Measurements from ENCODE around the gene C2CD2L. TPM values are rescaled to one million over a fixed set of nuclear protein-coding genes. Genes with fewer than 3 reads are reported as not detected.

Gene C2CD2L
- total and polyA plus RNA-seq, 2 of the 13 experiments (the other 11 are each of a cell fraction or from before 2014, with no cell fraction given) = 3.7 to 5.5 TPM

GRCh38 chr11:119095066-119095880 lies 11.9 kb upstream of the C2CD2L start (continued):
- TF ChIP-seq YEATS2 (CRISPR knock-in tag; IDR thresholded peaks at IDR 0.05; ENCODE audit: borderline replicate concordance) (peak; percentile 68), HDAC6 (IDR thresholded peaks at IDR 0.05; ENCODE audit: low read depth, low read length) (no peak), CTCF (CRISPR knock-in tag; IDR thresholded peaks at IDR 0.05) (peak; percentile 44), PAWR (CRISPR knock-in tag; IDR thresholded peaks at IDR 0.05; ENCODE audit: borderline replicate concordance) (peak; percentile 46; the same call in 1 of the 2 replicates), ATAD3A (CRISPR knock-in tag; IDR thresholded peaks at IDR 0.05) (no peak), SP140L (CRISPR knock-in tag; IDR thresholded peaks at IDR 0.05; ENCODE audit: borderline replicate concordance) (peak; percentile 38; the same call in 1 of the 2 replicates), ARNTL (CRISPR knock-in tag; IDR thresholded peaks at IDR 0.05) (0 out of 2 replicates have a peak, but pooled peaks have one; percentile 27), ARID2 (CRISPR knock-in tag; IDR thresholded peaks at IDR 0.05; ENCODE audit: borderline replicate concordance) (peak; percentile 95), ATF7-NPFF (CRISPR knock-in tag; IDR thresholded peaks at IDR 0.05; ENCODE audit: low read depth) (peak; percentile 82; the same call in 1 of the 2 replicates), TEAD3 (CRISPR knock-in tag; optimal IDR thresholded peaks at IDR 0.05; ENCODE audit: borderline replicate concordance) (no peak), ZNF33A (CRISPR knock-in tag; IDR thresholded peaks at IDR 0.05; ENCODE audit: borderline replicate concordance) (peak; percentile 61; the same call in 1 of the 2 replicates), ZNF407 (CRISPR knock-in tag; IDR thresholded peaks at IDR 0.05; ENCODE audit: not compliant biosample characterization) (peak; percentile 81), ZNF451 (CRISPR knock-in tag; IDR thresholded peaks at IDR 0.05) (0 out of 2 replicates have a peak, but pooled peaks have one; percentile 40), LCORL (IDR thresholded peaks at IDR 0.05) (no peak), LCORL (CRISPR knock-in tag; IDR thresholded peaks at IDR 0.05) (peak; percentile 40), ZNF670 (CRISPR knock-in tag; IDR thresholded peaks at IDR 0.05; ENCODE audit: borderline replicate concordance) (peak; percentile 59), ZNF552 (CRISPR knock-in tag; IDR thresholded peaks at IDR 0.05; ENCODE audit: borderline replicate concordance) (peak; percentile 81), ATF7 (IDR thresholded peaks at IDR 0.05) (no peak), ATF7 (CRISPR knock-in tag; IDR thresholded peaks at IDR 0.05) (no peak), ZNF335 (CRISPR knock-in tag; IDR thresholded peaks at IDR 0.05) (0 out of 2 replicates have a peak, but pooled peaks have one; percentile 16)

All from HepG2 (cell line).